GM12878 (cell line): ENCODE results near the gene HDAC7. TPM values are rescaled to one million over a fixed set of nuclear protein-coding genes. Genes with fewer than 3 reads are reported as not detected.

Experiments
- BCL11A ChIP-seq: IDR thresholded peaks from 2 replicates; pipeline ENCODE4 v1.6.1; 2011; ENCODE audit warnings: low read depth, low read length
- CBFB ChIP-seq: IDR thresholded peaks from 2 replicates; pipeline ENCODE4 v1.6.1; 2016; ENCODE audit warnings: antibody characterized with exemption, low read depth
- EED ChIP-seq: sonication (generic); IDR thresholded peaks from 2 replicates; pipeline ENCODE4 v1.6.1; 2016; ENCODE audit warnings: antibody characterized with exemption, low read depth
- EP300 ChIP-seq, 2 experiments: fragments of 150-350 bp in 1 of 2; IDR thresholded peaks; 2 replicates each; pipeline ENCODE4 v1.6.1; 2011 to 2012; ENCODE audit warnings: low read depth in 2 of 2, low read length in 2 of 2, borderline replicate concordance in 1 of 2, improper control_type of control experiment in 1 of 2, inconsistent platforms in 1 of 2; ENCODE audit not compliant: control insufficient read depth in 1 of 2
- ETV6 ChIP-seq, 2 experiments: fragments of 450-650 bp in 1 of 2; IDR thresholded peaks in 1 of 2; conservative IDR thresholded peaks in 1 of 2; 2 replicates each; pipeline ENCODE4 v1.6.1; 2014; ENCODE audit warnings: antibody characterized with exemption in 1 of 2, borderline replicate concordance in 1 of 2, low read depth in 1 of 2, mild to moderate bottlenecking in 1 of 2, moderate library complexity in 1 of 2
- GABPA ChIP-seq: IDR thresholded peaks from 2 replicates; pipeline ENCODE4 v1.6.1; 2014; ENCODE audit warnings: antibody characterized with exemption, low read depth, mild to moderate bottlenecking, inconsistent platforms
- IKZF2 ChIP-seq, 2 experiments: fragments of 450-650 bp; IDR thresholded peaks; 2 replicates each; pipeline ENCODE4 v1.6.1; 2017; ENCODE audit warnings: mild to moderate bottlenecking in 2 of 2, moderate library complexity in 2 of 2
- IRF4 ChIP-seq: IDR thresholded peaks from 2 replicates; pipeline ENCODE4 v1.6.1; 2011; ENCODE audit warnings: low read depth, low read length
- NBN ChIP-seq: fragments of 450-650 bp; IDR thresholded peaks from 2 replicates; pipeline ENCODE4 v1.6.1; 2016
- NFYB ChIP-seq: IDR thresholded peaks from 2 replicates; pipeline ENCODE4 v1.6.1; 2011; ENCODE audit warnings: low read depth, mild to moderate bottlenecking, low read length, improper control_type of control experiment, moderate library complexity; ENCODE audit not compliant: insufficient read depth
- NRF1 ChIP-seq: conservative IDR thresholded peaks from 2 replicates; pipeline ENCODE4 v1.6.1; 2011; ENCODE audit warnings: mild to moderate bottlenecking, low read depth, low read length, improper control_type of control experiment
- PAX8 ChIP-seq: fragments of 450-650 bp; IDR thresholded peaks from 2 replicates; pipeline ENCODE4 v1.6.1; 2017; ENCODE audit warnings: mild to moderate bottlenecking, moderate library complexity
- RELA ChIP-seq: fragments of 450-650 bp; IDR thresholded peaks from 2 replicates; pipeline ENCODE4 v1.8.0; 2014; ENCODE audit warnings: borderline replicate concordance; ENCODE audit not compliant: partially characterized antibody
- RFX5 ChIP-seq: IDR thresholded peaks from 2 replicates; pipeline ENCODE4 v1.6.1; 2011; ENCODE audit warnings: low read depth, low read length, improper control_type of control experiment
- RUNX3 ChIP-seq: IDR thresholded peaks from 2 replicates; pipeline ENCODE4 v1.6.1; 2012; ENCODE audit warnings: low read length, inconsistent platforms
- SUZ12 ChIP-seq: fragments of 200-600 bp; sonication (generic); IDR thresholded peaks from one replicate; pipeline ENCODE4 v1.6.1; 2018; ENCODE audit warnings: antibody characterized with exemption, mild to moderate bottlenecking; ENCODE audit not compliant: unreplicated experiment
- TBL1XR1 ChIP-seq: IDR thresholded peaks from 2 replicates; pipeline ENCODE4 v1.6.1; 2012; ENCODE audit warnings: low read depth, low read length, improper control_type of control experiment
- TCF12 ChIP-seq: IDR thresholded peaks from 2 replicates; pipeline ENCODE4 v1.6.1; 2011; ENCODE audit warnings: low read depth, mild to moderate bottlenecking, low read length
- ZBED1 ChIP-seq: IDR thresholded peaks from 2 replicates; pipeline ENCODE4 v1.6.1; 2016; ENCODE audit warnings: borderline replicate concordance
- polyA plus RNA-seq, 11 experiments: library from polyadenylated mRNA; depleted of rRNA in 4 of 11; unstranded in 6 of 11; stranded (reverse) in 5 of 11; fragments of >200 nt; fragmentation: Nextera tagmentation in 4 of 11; fragmentation: Illumina TruSeq in 1 of 11; extraction: Ambion mirVana in 4 of 11; extraction: Trizol in 1 of 11; gene quantifications; 1 replicate in 1 of 11; 2 replicates in 10 of 11; pipeline versions ENCODE4 v1.2.1 to v1.2.3, GENCODE V29; 2011 to 2016; ENCODE audit warnings: inconsistent platforms in 2 of 11, missing spikeins in 2 of 11, low read depth in 1 of 11
- total RNA-seq, 4 experiments: library from RNA; depleted of rRNA in 3 of 4; stranded (reverse); fragments of >200 nt in 3 of 4; fragmentation: Illumina TruSeq in 1 of 4; extraction: Trizol in 1 of 4; gene quantifications; 2 replicates each; pipeline versions ENCODE4 v1.2.1 to v1.2.3, GENCODE V29; 2013 to 2021
- TF ChIP-seq, protein P1 (sequence below): fragments of 450-650 bp; IDR thresholded peaks from 2 replicates; pipeline ENCODE4 v1.6.1; 2016; ENCODE audit warnings: mild to moderate bottlenecking
- TF ChIP-seq, protein P2 (sequence below): fragments of 450-650 bp; formaldehyde crosslinking; IDR thresholded peaks from 2 replicates; pipeline ENCODE4 v1.4.0; 2020; ENCODE audit warnings: mild to moderate bottlenecking, moderate library complexity
- TF ChIP-seq, protein P3 (sequence below): fragments of 450-650 bp; IDR thresholded peaks from 2 replicates; pipeline ENCODE4 v1.6.1; 2017; ENCODE audit warnings: mild to moderate bottlenecking, low read depth, inconsistent platforms; ENCODE audit not compliant: poor library complexity, severe bottlenecking
- TF ChIP-seq, protein P4 (sequence below): fragments of 450-650 bp; IDR thresholded peaks from 2 replicates; pipeline ENCODE4 v1.6.1; 2017; ENCODE audit warnings: borderline replicate concordance

HDAC7 gene
- total and polyA plus RNA-seq, 10 of the 15 experiments (the other 5 are each of a cell fraction or from before 2014, with no cell fraction given) = 0.47 to 18.3 (median 5.4) TPM

DNA sequence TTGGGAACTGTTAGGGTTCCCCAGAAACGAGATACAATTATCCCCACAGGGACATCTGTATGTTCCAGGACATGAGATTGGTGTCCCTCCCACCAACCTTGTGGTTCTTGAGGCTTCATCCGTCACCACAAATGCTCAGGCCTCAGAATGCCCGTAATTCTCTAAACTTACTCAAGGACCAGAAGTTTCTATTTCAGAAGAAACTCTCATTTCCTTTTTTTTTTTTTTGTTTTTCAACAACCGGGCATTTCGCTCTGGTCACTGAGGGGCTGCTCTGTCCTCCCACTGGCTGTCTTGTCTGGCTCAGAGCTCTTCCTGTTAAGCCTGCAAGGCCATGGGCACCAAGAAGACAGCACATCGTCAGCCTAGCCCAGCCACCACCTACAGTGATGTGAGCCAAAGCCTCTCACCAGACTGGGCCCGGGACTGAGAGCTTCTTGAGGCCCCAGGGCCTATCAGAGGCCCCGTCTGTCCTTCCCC lies 48.9 kb upstream of the HDAC7 start (continued):
- TF ChIP-seq, protein P1, sequence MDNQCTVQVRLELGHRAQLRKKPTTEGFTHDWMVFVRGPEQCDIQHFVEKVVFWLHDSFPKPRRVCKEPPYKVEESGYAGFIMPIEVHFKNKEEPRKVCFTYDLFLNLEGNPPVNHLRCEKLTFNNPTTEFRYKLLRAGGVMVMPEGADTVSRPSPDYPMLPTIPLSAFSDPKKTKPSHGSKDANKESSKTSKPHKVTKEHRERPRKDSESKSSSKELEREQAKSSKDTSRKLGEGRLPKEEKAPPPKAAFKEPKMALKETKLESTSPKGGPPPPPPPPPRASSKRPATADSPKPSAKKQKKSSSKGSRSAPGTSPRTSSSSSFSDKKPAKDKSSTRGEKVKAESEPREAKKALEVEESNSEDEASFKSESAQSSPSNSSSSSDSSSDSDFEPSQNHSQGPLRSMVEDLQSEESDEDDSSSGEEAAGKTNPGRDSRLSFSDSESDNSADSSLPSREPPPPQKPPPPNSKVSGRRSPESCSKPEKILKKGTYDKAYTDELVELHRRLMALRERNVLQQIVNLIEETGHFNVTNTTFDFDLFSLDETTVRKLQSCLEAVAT = peak; percentile 67
- TF ChIP-seq TBL1XR1 (peak; percentile 67; the same call in 1 of the 2 replicates), EP300 (IDR thresholded peaks at IDR 0.05; ENCODE audit: borderline replicate concordance in 1 of 2, control insufficient read depth in 1 of 2, low read depth in 2 of 2, low read length in 2 of 2) (peak; percentile 66 to 68; a peak in 3 of 4 replicates), BCL11A (peak; percentile 70), NRF1 (no peak), EED (peak; percentile 89), IRF4 (0 out of 2 replicates have a peak, but pooled peaks have one; percentile 42), PAX8 (no peak), RUNX3 (peak; percentile 98), CBFB (peak; percentile 90), RFX5 (no peak), NFYB (no peak), IKZF2 (IDR thresholded peaks at IDR 0.05) (peak; percentile 85 to 88), ZBED1 (no peak), RELA (no peak), TCF12 (no peak), GABPA (no peak), SUZ12 (no peak), ETV6 (conservative IDR thresholded peaks at IDR 0.05 in 1 of 2, IDR thresholded peaks at IDR 0.05 in 1 of 2; ENCODE audit: borderline replicate concordance in 1 of 2, low read depth in 1 of 2) (no peak), NBN (no peak; the same call in 1 of the 2 replicates)
- TF ChIP-seq, protein P2, sequence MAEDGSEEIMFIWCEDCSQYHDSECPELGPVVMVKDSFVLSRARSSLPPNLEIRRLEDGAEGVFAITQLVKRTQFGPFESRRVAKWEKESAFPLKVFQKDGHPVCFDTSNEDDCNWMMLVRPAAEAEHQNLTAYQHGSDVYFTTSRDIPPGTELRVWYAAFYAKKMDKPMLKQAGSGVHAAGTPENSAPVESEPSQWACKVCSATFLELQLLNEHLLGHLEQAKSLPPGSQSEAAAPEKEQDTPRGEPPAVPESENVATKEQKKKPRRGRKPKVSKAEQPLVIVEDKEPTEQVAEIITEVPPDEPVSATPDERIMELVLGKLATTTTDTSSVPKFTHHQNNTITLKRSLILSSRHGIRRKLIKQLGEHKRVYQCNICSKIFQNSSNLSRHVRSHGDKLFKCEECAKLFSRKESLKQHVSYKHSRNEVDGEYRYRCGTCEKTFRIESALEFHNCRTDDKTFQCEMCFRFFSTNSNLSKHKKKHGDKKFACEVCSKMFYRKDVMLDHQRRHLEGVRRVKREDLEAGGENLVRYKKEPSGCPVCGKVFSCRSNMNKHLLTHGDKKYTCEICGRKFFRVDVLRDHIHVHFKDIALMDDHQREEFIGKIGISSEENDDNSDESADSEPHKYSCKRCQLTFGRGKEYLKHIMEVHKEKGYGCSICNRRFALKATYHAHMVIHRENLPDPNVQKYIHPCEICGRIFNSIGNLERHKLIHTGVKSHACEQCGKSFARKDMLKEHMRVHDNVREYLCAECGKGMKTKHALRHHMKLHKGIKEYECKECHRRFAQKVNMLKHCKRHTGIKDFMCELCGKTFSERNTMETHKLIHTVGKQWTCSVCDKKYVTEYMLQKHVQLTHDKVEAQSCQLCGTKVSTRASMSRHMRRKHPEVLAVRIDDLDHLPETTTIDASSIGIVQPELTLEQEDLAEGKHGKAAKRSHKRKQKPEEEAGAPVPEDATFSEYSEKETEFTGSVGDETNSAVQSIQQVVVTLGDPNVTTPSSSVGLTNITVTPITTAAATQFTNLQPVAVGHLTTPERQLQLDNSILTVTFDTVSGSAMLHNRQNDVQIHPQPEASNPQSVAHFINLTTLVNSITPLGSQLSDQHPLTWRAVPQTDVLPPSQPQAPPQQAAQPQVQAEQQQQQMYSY (CRISPR knock-in tag) = no peak
- TF ChIP-seq, protein P3, sequence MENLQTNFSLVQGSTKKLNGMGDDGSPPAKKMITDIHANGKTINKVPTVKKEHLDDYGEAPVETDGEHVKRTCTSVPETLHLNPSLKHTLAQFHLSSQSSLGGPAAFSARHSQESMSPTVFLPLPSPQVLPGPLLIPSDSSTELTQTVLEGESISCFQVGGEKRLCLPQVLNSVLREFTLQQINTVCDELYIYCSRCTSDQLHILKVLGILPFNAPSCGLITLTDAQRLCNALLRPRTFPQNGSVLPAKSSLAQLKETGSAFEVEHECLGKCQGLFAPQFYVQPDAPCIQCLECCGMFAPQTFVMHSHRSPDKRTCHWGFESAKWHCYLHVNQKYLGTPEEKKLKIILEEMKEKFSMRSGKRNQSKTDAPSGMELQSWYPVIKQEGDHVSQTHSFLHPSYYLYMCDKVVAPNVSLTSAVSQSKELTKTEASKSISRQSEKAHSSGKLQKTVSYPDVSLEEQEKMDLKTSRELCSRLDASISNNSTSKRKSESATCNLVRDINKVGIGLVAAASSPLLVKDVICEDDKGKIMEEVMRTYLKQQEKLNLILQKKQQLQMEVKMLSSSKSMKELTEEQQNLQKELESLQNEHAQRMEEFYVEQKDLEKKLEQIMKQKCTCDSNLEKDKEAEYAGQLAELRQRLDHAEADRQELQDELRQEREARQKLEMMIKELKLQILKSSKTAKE = peak; percentile 15
- TF ChIP-seq, protein P4, sequence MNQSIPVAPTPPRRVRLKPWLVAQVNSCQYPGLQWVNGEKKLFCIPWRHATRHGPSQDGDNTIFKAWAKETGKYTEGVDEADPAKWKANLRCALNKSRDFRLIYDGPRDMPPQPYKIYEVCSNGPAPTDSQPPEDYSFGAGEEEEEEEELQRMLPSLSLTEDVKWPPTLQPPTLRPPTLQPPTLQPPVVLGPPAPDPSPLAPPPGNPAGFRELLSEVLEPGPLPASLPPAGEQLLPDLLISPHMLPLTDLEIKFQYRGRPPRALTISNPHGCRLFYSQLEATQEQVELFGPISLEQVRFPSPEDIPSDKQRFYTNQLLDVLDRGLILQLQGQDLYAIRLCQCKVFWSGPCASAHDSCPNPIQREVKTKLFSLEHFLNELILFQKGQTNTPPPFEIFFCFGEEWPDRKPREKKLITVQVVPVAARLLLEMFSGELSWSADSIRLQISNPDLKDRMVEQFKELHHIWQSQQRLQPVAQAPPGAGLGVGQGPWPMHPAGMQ = no peak
